Dendritic cell treated with granulocyte-macrophage colony-stimulating factor and Interleukin-4, amounts not matched to agents 40 ng/mL and 50 ng/mL, for 4 days (primary cell): ENCODE measurements around the gene SEMA3D.

Source experiments
- H3K27ac Mint-ChIP-seq: one replicate; pipeline ENCODE4 v1.8.0; 2022; ENCODE audit warnings: mild to moderate bottlenecking, mixed read lengths
- H3K27me3 Mint-ChIP-seq: one replicate; pipeline ENCODE4 v1.8.0; 2022; ENCODE audit warnings: mild to moderate bottlenecking, mixed read lengths
- H3K36me3 Mint-ChIP-seq: one replicate; pipeline ENCODE4 v1.8.0; 2022; ENCODE audit warnings: low read depth, mixed read lengths
- H3K4me1 Mint-ChIP-seq: one replicate; pipeline ENCODE4 v1.8.0; 2022; ENCODE audit warnings: low read depth, mixed read lengths
- H3K4me3 Mint-ChIP-seq: one replicate; pipeline ENCODE4 v1.8.0; 2022; ENCODE audit warnings: mild to moderate bottlenecking, moderate library complexity, mixed read lengths
- H3K9me3 Mint-ChIP-seq: one replicate; pipeline ENCODE4 v1.8.0; 2022; ENCODE audit warnings: mixed read lengths
- intact Hi-C: fragments of 100-400 bp; cut with micrococcal nuclease; formaldehyde crosslinking; loops from one replicate; pipeline ENCODE4 v1.15.0; 2022

SEMA3D gene

DNA sequence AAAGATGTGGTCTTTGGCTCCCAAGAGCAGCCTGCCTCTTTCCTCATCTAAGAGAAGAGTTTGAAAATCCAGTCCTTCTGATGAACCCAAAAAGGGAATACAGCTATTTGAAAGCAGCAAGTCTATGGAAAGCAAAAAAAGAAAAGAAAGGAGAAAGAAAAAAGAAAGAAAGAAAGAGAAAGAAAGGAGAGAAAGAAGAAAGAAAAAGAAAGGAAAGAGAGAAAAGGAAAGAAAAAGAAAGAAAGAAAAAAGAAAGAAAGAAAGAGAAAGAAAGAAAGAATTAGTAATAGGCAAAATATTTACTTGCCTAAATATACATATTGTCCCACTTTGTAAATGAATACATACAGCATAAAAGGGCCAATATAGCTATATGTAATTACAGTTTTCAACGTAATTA, 89.0 kb downstream of the SEMA3D start:
- Mint-ChIP-seq H3K36me3 (no peaks in the 10 kb centered on the region), H3K27me3 (no peaks in the 10 kb centered on the region), H3K27ac (no peak overlapping the region), H3K4me1 (no peaks in the 10 kb centered on the region), H3K9me3 (no peaks in the 10 kb centered on the region), H3K4me3 (no peak overlapping the region)
- intact Hi-C loops = no loop called here

DNA sequence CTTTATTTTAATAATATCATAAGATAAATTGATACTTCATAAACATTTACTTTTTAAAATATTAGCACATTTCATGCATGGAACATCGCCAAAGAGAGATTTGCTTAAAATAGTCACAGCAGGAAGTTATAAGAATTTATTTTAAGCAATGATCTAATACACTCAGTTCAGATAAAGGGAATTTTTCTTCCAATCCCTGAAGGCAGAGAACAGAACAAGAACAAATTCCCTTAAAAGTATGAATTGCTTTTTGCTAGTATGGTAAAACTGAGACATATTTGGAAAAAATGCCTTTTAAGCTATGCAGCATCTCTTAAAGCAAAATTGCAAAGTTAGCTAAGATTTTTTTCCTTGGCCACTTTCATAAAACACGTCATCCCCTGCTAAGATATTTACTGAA, 91.0 kb downstream of the SEMA3D start:
- no peaks in the 10 kb centered on the region for H3K4me1 Mint-ChIP-seq
- no peaks in the 10 kb centered on the region for H3K36me3 Mint-ChIP-seq
- H3K27ac Mint-ChIP-seq = no peak overlapping the region
- no peaks in the 10 kb centered on the region for H3K27me3 Mint-ChIP-seq
- intact Hi-C loops = no loop called here
- no peak overlapping the region for H3K4me3 Mint-ChIP-seq
- H3K9me3 Mint-ChIP-seq = no peaks in the 10 kb centered on the region

DNA sequence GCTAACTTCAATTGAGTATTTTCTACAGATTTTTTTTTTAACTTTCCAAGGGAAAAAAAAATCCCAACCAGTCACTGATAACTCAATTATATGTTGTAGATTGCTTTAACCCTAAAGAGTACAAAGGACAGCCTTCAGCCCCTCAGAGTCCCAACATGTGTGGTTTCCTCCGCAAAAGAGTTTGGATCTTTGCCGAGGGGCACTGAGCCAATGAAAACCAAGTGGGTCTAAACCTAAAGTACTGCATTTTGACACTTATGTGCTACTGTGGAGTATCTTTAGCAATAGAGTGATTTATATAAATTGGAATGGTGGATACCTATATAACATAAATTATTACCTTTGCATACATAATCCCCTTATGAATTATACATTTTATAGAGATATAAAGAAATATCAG, 91.5 kb downstream of the SEMA3D start:
- intact Hi-C loops = no loop called here
- H3K4me3 Mint-ChIP-seq = no peak overlapping the region
- no peaks in the 10 kb centered on the region for H3K4me1 Mint-ChIP-seq
- H3K27me3 Mint-ChIP-seq = no peaks in the 10 kb centered on the region
- no peaks in the 10 kb centered on the region for H3K36me3 Mint-ChIP-seq
- no peaks in the 10 kb centered on the region for H3K9me3 Mint-ChIP-seq
- no peak overlapping the region for H3K27ac Mint-ChIP-seq

DNA sequence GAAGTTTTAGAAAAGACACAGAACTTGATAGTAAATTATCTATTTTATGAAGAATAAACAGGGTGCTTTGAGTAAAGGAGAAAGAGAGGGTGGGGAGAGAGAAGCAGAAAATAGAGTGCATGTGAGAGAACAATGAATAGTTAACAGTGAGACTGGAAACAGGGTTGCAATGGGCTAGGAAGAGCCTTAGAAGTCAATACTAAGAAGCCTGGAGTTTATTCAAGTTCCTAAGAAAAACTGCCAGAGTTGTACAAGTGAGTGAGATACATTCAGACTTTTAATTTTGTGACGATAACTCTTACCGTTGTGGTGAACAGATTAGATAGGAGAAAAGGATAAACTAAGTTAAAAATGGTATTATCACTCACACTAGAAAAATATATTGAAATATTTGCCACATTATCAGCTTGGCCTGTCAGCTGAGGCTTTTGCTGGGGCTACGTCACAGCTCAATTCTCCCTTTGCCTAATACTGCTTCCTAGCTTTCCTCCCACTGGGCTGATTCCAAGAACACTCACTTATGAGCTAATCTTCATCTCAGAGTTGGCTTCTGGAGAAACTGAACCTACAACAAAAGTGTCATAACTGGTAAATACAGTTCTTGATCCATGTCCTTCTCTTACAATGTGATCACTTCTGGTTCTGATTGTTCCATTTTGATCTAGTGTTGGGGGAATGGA, 92.7 kb downstream of the SEMA3D start:
- intact Hi-C loops = no loop called here
- Mint-ChIP-seq H3K27ac (no peak overlapping the region), H3K4me3 (no peak overlapping the region), H3K36me3 (no peaks in the 10 kb centered on the region), H3K4me1 (no peaks in the 10 kb centered on the region), H3K27me3 (no peaks in the 10 kb centered on the region), H3K9me3 (no peaks in the 10 kb centered on the region)

DNA sequence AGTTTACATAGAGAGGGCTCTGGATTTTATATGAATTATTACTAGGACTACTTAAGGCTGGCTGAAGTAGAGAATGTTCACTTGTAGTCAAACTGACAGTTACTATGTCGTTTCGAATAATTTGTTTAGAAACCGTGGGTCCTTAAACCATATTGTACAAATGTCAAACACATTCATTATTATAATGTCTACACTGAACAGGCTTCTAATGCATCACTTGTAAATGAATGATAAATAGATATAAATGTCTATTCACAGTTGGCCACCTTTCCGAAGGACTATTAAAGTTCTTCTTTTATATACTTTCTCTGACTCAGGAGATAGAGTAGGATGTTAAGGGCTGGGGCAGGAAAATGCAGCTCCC, 95.3 kb downstream of the SEMA3D start:
- Mint-ChIP-seq H3K4me3 (no peak overlapping the region), H3K4me1 (no peaks in the 10 kb centered on the region), H3K27me3 (no peaks in the 10 kb centered on the region), H3K36me3 (no peaks in the 10 kb centered on the region), H3K9me3 (no peaks in the 10 kb centered on the region), H3K27ac (no peak overlapping the region)
- intact Hi-C loops = no loop called here

DNA sequence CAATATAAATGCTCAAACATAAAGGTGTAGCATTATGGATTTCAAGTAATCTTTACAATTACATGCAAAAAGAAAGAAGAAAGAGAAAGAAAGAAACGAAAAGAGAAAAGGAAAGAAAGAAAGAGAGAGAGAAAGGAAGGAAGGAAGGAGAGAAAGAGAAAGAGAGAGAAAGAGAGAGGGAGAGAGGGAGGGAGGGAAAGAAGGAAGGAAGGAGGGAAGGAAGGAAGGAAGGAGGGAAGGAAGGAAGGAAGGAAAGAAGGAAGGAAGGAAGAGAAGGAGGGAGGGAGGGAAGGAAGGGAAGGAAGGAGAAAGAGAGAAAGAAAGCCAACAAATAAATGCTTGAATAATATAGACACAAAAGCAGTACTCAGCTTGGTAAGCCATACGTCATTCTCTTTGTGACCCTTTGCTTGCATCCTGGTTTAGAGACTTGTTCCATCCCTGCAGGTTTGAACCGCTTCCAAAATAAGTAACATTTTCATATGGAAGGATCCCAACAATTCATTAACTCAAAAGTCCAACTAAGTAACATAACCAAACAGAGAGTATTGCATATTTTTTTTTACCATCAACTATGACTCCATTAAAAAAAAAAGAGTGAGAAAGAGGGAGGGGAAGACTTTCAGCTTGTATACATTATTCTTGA, 95.8 kb downstream of the SEMA3D start:
- H3K27ac Mint-ChIP-seq = no peak overlapping the region

DNA sequence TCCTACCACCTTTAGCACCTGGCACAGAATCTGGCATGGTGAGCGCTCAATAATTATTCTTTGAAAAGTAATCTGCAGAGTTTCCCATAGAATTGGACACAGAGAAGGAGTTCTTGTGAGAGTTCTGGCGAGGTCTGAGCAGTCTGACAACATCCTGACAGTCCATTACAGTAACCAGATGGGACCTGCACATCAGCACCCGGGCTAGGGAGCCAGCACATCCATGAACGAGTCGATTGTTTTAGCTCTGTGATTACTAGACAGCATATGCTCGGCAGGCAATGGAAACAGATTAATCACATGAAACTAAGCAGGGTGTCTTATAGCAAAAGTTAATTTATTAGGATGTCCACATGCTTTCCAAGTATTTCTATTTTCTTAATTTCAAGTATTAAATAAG, 96.7 kb downstream of the SEMA3D start:
- Mint-ChIP-seq H3K9me3 (no peaks in the 10 kb centered on the region), H3K27me3 (no peaks in the 10 kb centered on the region), H3K36me3 (no peaks in the 10 kb centered on the region), H3K4me1 (no peaks in the 10 kb centered on the region), H3K27ac (no peak overlapping the region), H3K4me3 (no peak overlapping the region)
- intact Hi-C loops = no loop called here

More for the DNA sequence above, 95.8 kb downstream of the SEMA3D start:
- H3K4me1 Mint-ChIP-seq = no peaks in the 10 kb centered on the region
- H3K36me3 Mint-ChIP-seq = no peaks in the 10 kb centered on the region
- H3K4me3 Mint-ChIP-seq = no peak overlapping the region
- H3K27me3 Mint-ChIP-seq = no peaks in the 10 kb centered on the region
- H3K9me3 Mint-ChIP-seq = no peaks in the 10 kb centered on the region
- intact Hi-C loops = no loop called here

- no peak overlapping the region for H3K27ac Mint-ChIP-seq
- intact Hi-C loops = no loop called here
- H3K9me3 Mint-ChIP-seq = no peaks in the 10 kb centered on the region
Measured at GRCh38 chr7:85081846-85082245, 105.0 kb downstream of the SEMA3D start.

DNA sequence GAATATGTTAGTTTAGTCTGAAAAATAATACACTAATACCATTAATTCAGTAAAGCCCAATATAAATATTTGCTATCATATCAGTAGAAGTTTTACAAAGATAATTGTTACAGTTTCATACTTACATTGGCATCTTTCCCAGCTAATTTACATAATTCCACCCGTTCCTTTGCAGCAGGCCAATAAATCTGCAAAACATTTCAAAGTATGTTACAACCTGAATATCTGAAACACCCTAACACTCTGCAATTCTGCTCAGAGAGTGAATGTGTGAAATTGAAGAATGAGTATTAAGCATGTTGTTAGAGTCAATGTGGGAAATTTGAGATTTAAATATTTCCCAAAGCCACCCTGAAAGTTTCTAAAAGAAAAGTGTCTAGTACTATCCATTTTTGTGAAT, 105.5 kb downstream of the SEMA3D start:
- Mint-ChIP-seq H3K4me1 (no peaks in the 10 kb centered on the region), H3K9me3 (no peaks in the 10 kb centered on the region), H3K27me3 (no peaks in the 10 kb centered on the region), H3K4me3 (no peak overlapping the region), H3K36me3 (no peaks in the 10 kb centered on the region), H3K27ac (no peak overlapping the region)
- intact Hi-C loops = no loop called here

More at GRCh38 chr7:85081846-85082245, 105.0 kb downstream of the SEMA3D start:
- H3K4me1 Mint-ChIP-seq = no peaks in the 10 kb centered on the region
- no peaks in the 10 kb centered on the region for H3K36me3 Mint-ChIP-seq
- H3K27me3 Mint-ChIP-seq = no peaks in the 10 kb centered on the region
- H3K4me3 Mint-ChIP-seq = no peak overlapping the region

DNA sequence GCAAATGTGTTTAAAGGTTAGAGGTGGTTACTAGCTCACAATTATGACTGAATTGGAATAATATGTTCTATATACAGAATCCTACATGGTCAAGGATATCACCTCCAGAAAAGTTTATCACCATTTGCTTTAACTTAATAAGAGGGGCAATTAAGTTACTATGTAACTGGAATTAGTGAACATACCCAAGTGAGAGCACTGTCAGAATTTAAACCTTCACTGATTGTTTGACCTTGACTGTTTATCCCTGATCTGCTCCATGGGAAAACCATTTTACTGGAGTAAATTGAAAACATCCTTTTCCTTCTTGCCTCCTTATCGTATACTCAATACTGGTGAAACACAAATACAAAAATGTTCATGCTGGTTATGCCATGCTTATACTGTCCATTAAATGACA, 107.4 kb downstream of the SEMA3D start:
- no peaks in the 10 kb centered on the region for H3K4me1 Mint-ChIP-seq
- no peak overlapping the region for H3K27ac Mint-ChIP-seq
- H3K9me3 Mint-ChIP-seq = no peaks in the 10 kb centered on the region
- no peak overlapping the region for H3K4me3 Mint-ChIP-seq
- no peaks in the 10 kb centered on the region for H3K27me3 Mint-ChIP-seq
- intact Hi-C loops = no loop called here
- H3K36me3 Mint-ChIP-seq = no peaks in the 10 kb centered on the region

GRCh38 chr7:85078181-85078580, 108.7 kb downstream of the SEMA3D start:
- H3K9me3 Mint-ChIP-seq = no peaks in the 10 kb centered on the region
- H3K27me3 Mint-ChIP-seq = no peaks in the 10 kb centered on the region
- no peaks in the 10 kb centered on the region for H3K36me3 Mint-ChIP-seq
- no peak overlapping the region for H3K4me3 Mint-ChIP-seq
- intact Hi-C loops = no loop called here
- H3K27ac Mint-ChIP-seq = no peak overlapping the region
- no peaks in the 10 kb centered on the region for H3K4me1 Mint-ChIP-seq

- H3K9me3 Mint-ChIP-seq = no peaks in the 10 kb centered on the region
- no peaks in the 10 kb centered on the region for H3K36me3 Mint-ChIP-seq
- H3K27me3 Mint-ChIP-seq = no peaks in the 10 kb centered on the region
- H3K4me1 Mint-ChIP-seq = no peaks in the 10 kb centered on the region
- intact Hi-C loops = no loop called here
- H3K27ac Mint-ChIP-seq = no peak overlapping the region
- no peak overlapping the region for H3K4me3 Mint-ChIP-seq
Measured at GRCh38 chr7:85075864-85076263, 111.0 kb downstream of the SEMA3D start.

GRCh38 chr7:85074992-85075391, 111.9 kb downstream of the SEMA3D start:
- Mint-ChIP-seq H3K4me3 (no peak overlapping the region), H3K27me3 (no peaks in the 10 kb centered on the region), H3K27ac (no peak overlapping the region), H3K36me3 (no peaks in the 10 kb centered on the region), H3K9me3 (no peaks in the 10 kb centered on the region), H3K4me1 (no peaks in the 10 kb centered on the region)
- intact Hi-C loops = no loop called here

GRCh38 chr7:85074016-85074415, 112.8 kb downstream of the SEMA3D start:
- Mint-ChIP-seq H3K4me1 (no peaks in the 10 kb centered on the region), H3K27me3 (no peaks in the 10 kb centered on the region), H3K27ac (no peak overlapping the region), H3K4me3 (no peak overlapping the region), H3K9me3 (no peaks in the 10 kb centered on the region), H3K36me3 (no peaks in the 10 kb centered on the region)
- intact Hi-C loops = no loop called here
